K562 (cell line): ENCODE data around the gene GCDH. TPM values are rescaled to one million over a fixed set of nuclear protein-coding genes. Genes with fewer than 3 reads are reported as not detected.

Experiments
- CREM ChIP-seq: IDR thresholded peaks from 2 replicates; pipeline ENCODE4 v1.6.1; 2014; ENCODE audit warnings: antibody characterized with exemption, low read depth
- CUX1 ChIP-seq: fragments of 200-800 bp; sonication (Bioruptor generic); IDR thresholded peaks from 2 replicates; pipeline ENCODE4 v1.6.1; 2016; ENCODE audit warnings: missing genetic modification characterization, missing compliant biosample characterization
- KHSRP ChIP-seq: fragments of 450-650 bp; IDR thresholded peaks from 2 replicates; pipeline ENCODE4 v1.6.1; 2017
- MYC ChIP-seq, 2 experiments: fragments of 250-450 bp in 1 of 2; sonication (Bioruptor Pico) in 1 of 2; IDR thresholded peaks; 2 replicates each; pipeline versions ENCODE4 v1.5.1 to v1.6.1; 2012 to 2021; ENCODE audit warnings: low read depth in 2 of 2, borderline replicate concordance in 1 of 2, improper control_type of control experiment in 1 of 2, low read length in 1 of 2, mild to moderate bottlenecking in 1 of 2, moderate library complexity in 1 of 2
- NCOA1 ChIP-seq: fragments of 450-650 bp; IDR thresholded peaks from 2 replicates; pipeline ENCODE4 v1.6.1; 2016; ENCODE audit warnings: low read depth
- NELFE ChIP-seq: IDR thresholded peaks from 2 replicates; pipeline ENCODE4 v1.6.1; 2011; ENCODE audit warnings: mild to moderate bottlenecking; ENCODE audit not compliant: insufficient read depth, insufficient read length
- PRMT5 ChIP-seq: sonication (generic); formaldehyde crosslinking; IDR thresholded peaks from 2 replicates; pipeline ENCODE4 v1.5.0; 2020; ENCODE audit warnings: missing genetic modification reagents
- STAT6 ChIP-seq: sonication (generic); formaldehyde crosslinking; IDR thresholded peaks from 2 replicates; pipeline ENCODE4 v1.8.1; 2023; ENCODE audit warnings: mild to moderate bottlenecking, missing genetic modification reagents
- VEZF1 ChIP-seq: fragments of 200-800 bp; sonication (Bioruptor generic); IDR thresholded peaks from 2 replicates; pipeline ENCODE4 v1.6.1; 2017; ENCODE audit warnings: missing genetic modification characterization, missing compliant biosample characterization
- ZBTB34 ChIP-seq: fragments of 250-450 bp; sonication (Bioruptor Pico); IDR thresholded peaks from 2 replicates; pipeline ENCODE4 v1.8.0; 2021; ENCODE audit warnings: mild to moderate bottlenecking, moderate library complexity
- ZNF639 ChIP-seq, 2 experiments: fragments of 200-800 bp in 1 of 2; sonication (Bioruptor generic) in 1 of 2; sonication (generic) in 1 of 2; formaldehyde crosslinking in 1 of 2; IDR thresholded peaks in 1 of 2; conservative IDR thresholded peaks in 1 of 2; 2 replicates each; pipeline versions ENCODE4 v1.5.0 to v1.6.1; 2016 to 2020; ENCODE audit warnings: missing compliant biosample characterization in 1 of 2, missing genetic modification characterization in 1 of 2, missing genetic modification reagents in 1 of 2
- ZNF778 ChIP-seq: fragments of 450-650 bp; formaldehyde crosslinking; IDR thresholded peaks from 2 replicates; pipeline ENCODE4 v1.4.0; 2020; ENCODE audit warnings: mild to moderate bottlenecking, moderate library complexity
- polyA plus RNA-seq, 8 experiments: library from polyadenylated mRNA; depleted of rRNA in 4 of 8; stranded (reverse) in 5 of 8; unstranded in 3 of 8; fragments of >200 nt; fragmentation: Nextera tagmentation in 2 of 8; fragmentation: Illumina TruSeq in 1 of 8; extraction: Ambion mirVana in 2 of 8; extraction: Trizol in 1 of 8; gene quantifications; 2 replicates each; pipeline versions ENCODE4 v1.2.1 to v1.2.3, GENCODE V29; 2011 to 2014; ENCODE audit warnings: inconsistent platforms in 1 of 8, missing spikeins in 1 of 8
- total RNA-seq, 7 experiments: library from RNA; depleted of rRNA in 6 of 7; stranded (reverse); fragments of >200 nt in 6 of 7; fragmentation: Illumina TruSeq in 2 of 7; extraction: Trizol in 2 of 7; gene quantifications; 2 replicates each; pipeline versions ENCODE4 v1.2.1 to v1.2.3, GENCODE V29; 2011 to 2021; ENCODE audit warnings: low replicate concordance in 1 of 7

The GCDH gene
- total and polyA plus RNA-seq, 9 of the 15 experiments (the other 6 are each of a cell fraction or from before 2014, with no cell fraction given): 2.9 to 50.8 (median 19.1) TPM

- TF ChIP-seq CUX1 (0 out of 2 replicates have a peak, but pooled peaks have one; percentile 64), ZNF639 (CRISPR knock-in tag; conservative IDR thresholded peaks at IDR 0.05 in 1 of 2, IDR thresholded peaks at IDR 0.05 in 1 of 2) (no peak; a peak in 1 of 4 replicates), CREM (peak; percentile 56), PRMT5 (CRISPR knock-in tag) (no peak), ZNF778 (CRISPR knock-in tag) (no peak), NCOA1 (peak; percentile 69; the same call in 1 of the 2 replicates), ZBTB34 (no peak), STAT6 (CRISPR knock-in tag) (no peak), KHSRP (0 out of 2 replicates have a peak, but pooled peaks have one; percentile 19), MYC (IDR thresholded peaks at IDR 0.05; ENCODE audit: low read depth, low read length) (peak; percentile 12; the same call in 1 of the 2 replicates), MYC (CRISPR knock-in tag; IDR thresholded peaks at IDR 0.05; ENCODE audit: borderline replicate concordance, low read depth) (no peak), VEZF1 (CRISPR knock-in tag) (peak; percentile 96), NELFE (no peak)
These were observed 5.0 kb upstream of the GCDH start (continued) for GRCh38 chr19:12885749-12886650.
